Heart left ventricle (tissue), 16 donors: ENCODE measurements around the gene CAV1. TPM values are rescaled to one million over a fixed set of nuclear protein-coding genes. Genes with fewer than 3 reads are reported as not detected.

Source experiments
- ATAC-seq, 4 donors: fragments of 200-7000 bp; cut with Tn5 transposase; one replicate each; pipeline ENCODE4 v1.9.1; 2020 to 2022; ENCODE audit warnings: moderate library complexity in 4 of 4, mild to moderate bottlenecking in 3 of 4, moderate number of reproducible peaks in 1 of 4
- DNase-seq, 5 donors: peaks; one replicate each; pipeline ENCODE4 v3.0.0-alpha.2; 2020
- H3K27ac ChIP-seq, 12 donors: fragments of 200-600 bp; sonication (generic) in 4 of 12; one replicate each; pipeline versions ENCODE4 v1.5.0 to v1.8.0; 2016 to 2022; ENCODE audit warnings: mild to moderate bottlenecking in 2 of 12
- H3K27me3 ChIP-seq, 9 donors: fragments of 200-600 bp; sonication (generic) in 2 of 9; one replicate each; pipeline versions ENCODE4 v1.5.1 to v1.8.0; 2016 to 2022; ENCODE audit warnings: mild to moderate bottlenecking in 3 of 9
- H3K36me3 ChIP-seq, 9 donors: fragments of 200-600 bp; sonication (generic) in 2 of 9; one replicate each; pipeline versions ENCODE4 v1.5.0 to v1.8.0; 2018 to 2022; ENCODE audit warnings: mild to moderate bottlenecking in 2 of 9
- H3K4me1 ChIP-seq, 12 donors: fragments of 200-600 bp; sonication (generic) in 4 of 12; one replicate each; pipeline versions ENCODE4 v1.5.0 to v1.8.0; 2016 to 2022; ENCODE audit warnings: mild to moderate bottlenecking in 3 of 12
- H3K4me3 ChIP-seq, 12 donors: fragments of 200-600 bp; sonication (generic) in 4 of 12; one replicate each; pipeline versions ENCODE4 v1.5.0 to v1.8.0; 2017 to 2022; ENCODE audit warnings: mild to moderate bottlenecking in 9 of 12, moderate library complexity in 4 of 12
- H3K9me3 ChIP-seq, 12 donors: fragments of 200-600 bp; sonication (generic) in 4 of 12; one replicate each; pipeline versions ENCODE4 v1.5.0 to v1.8.0; 2016 to 2022; ENCODE audit warnings: mild to moderate bottlenecking in 1 of 12
- POLR2A ChIP-seq, 2 donors: fragments of 450-650 bp; IDR thresholded peaks; one replicate each; pipeline ENCODE4 v1.6.1; 2017; ENCODE audit warnings: antibody characterized with exemption in 2 of 2, mild to moderate bottlenecking in 2 of 2, moderate library complexity in 2 of 2
- WGBS, 4 donors: extraction: QIAGEN DNeasy Blood & Tissue Kit in 2 of 4; methylation state at CpG; one replicate each; pipeline versions ENCODE4 v1.1.5 to v1.1.7; 2013 to 2018; 5-methylcytosine and 5-hydroxymethylcytosine counted together
- intact Hi-C, 10 donors: fragments of 100-400 bp; cut with DNase I; formaldehyde crosslinking; loops; one replicate each; pipeline versions ENCODE4 v1.11.1 to v1.14.2; 2022
- polyA plus RNA-seq, 2 donors: library from polyadenylated mRNA; stranded (reverse); fragments of 200-250 nt; gene quantifications; one replicate each; pipeline ENCODE4 v1.2.3, GENCODE V29; 2013
- total RNA-seq, 9 donors: library from RNA; depleted of rRNA in 2 of 9; stranded (reverse); fragments of >200 nt in 2 of 9; fragmentation: NEBNext Ultra II Directional in 3 of 9; extraction: Animal tissue kit (Norgen Biotek cat#: 25700) in 3 of 9; gene quantifications; one replicate each; pipeline versions ENCODE4 v1.1.0 to v1.2.4, GENCODE V29; 2016 to 2023
- TF ChIP-seq, protein P1 (sequence below), 12 donors: fragments of 200-600 bp; sonication (generic) in 4 of 12; IDR thresholded peaks; one replicate each; pipeline versions ENCODE4 v1.5.0 to v1.8.0; 2018 to 2022; ENCODE audit warnings: antibody characterized with exemption in 12 of 12, mild to moderate bottlenecking in 5 of 12
- donor health status: ischemic (EF 13 %, LVEDD 7.1; RV severe dilation, severe dysfunction).
- donor health status: healthy with polysubstance abuse.
- donor health status: DM: no; HTN: yes; CAD: no.
- donor health status: DM: no; HTN: no; CAD: no.
- donor health status: ischemic (EF 25% LVEDD 6.9; RV normal size, moderate dysfunction).
- donor health status: ischemic (EF 25% LVEDD 5.7; RV mildly dilated, moderate dysfunction).
- donor health status: healthy.
- donor health status: DM: yes; HTN: yes; CAD: no.
- donor health status: ischemic (EF 35%, LVEDD 5.7; RV mildly dilated, moderate dysfunction).
- donor health status: nonischemic (EF 11% LVEDD 7.7; RV severe dilation, severe dysfunction).
- donor health status: DM: yes; HTN: yes; CAD: no.
- donor health status: PGD.
- donor health status: ischemic (EF 29% LVEDD 5.4; RV normal size, mild dysfunction).
- donor health status: nonischemic (EF 23%, LVEDD 6.1; RV moderate dilation, normal function).

The CAV1 gene
- total and polyA plus RNA-seq, 11 donors = 125 to 408 (median 281) TPM

DNA sequence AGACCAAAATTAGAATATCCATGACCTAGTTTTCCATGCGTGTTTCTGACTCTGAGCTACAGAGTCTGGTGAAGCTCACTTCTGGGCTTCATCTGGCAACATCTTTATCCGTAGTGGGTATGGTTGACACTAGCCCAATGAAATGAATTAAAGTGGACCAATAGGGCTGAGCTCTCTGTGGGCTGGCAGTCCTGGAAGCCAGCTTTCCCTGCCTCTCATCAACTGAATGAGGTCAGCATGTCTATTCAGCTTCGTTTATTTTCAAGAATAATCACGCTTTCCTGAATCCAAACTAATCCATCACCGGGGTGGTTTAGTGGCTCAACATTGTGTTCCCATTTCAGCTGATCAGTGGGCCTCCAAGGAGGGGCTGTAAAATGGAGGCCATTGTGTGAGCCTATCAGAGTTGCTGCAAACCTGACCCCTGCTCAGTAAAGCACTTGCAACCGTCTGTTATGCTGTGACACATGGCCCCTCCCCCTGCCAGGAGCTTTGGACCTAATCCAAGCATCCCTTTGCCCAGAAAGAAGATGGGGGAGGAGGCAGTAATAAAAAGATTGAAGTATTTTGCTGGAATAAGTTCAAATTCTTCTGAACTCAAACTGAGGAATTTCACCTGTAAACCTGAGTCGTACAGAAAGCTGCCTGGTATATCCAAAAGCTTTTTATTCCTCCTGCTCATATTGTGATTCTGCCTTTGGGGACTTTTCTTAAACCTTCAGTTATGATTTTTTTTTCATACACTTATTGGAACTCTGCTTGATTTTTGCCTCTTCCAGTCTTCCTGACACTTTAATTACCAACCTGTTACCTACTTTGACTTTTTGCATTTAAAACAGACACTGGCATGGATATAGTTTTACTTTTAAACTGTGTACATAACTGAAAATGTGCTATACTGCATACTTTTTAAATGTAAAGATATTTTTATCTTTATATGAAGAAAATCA is 35.5 kb downstream of the CAV1 start:
- DNase-seq = peak in 2 of 5 donors; percentile 20 to 43
- Histone ChIP-seq H3K4me1 (peaks cover 4 to 63% (median 40%) of the 10 kb centered on the region in 12 donors), H3K27ac (peak overlapping the region; percentile 55 to 82 (median 71)), H3K36me3 (peaks cover 0 to 55% (median 10%) of the 10 kb centered on the region in 9 donors), H3K9me3 (no peaks in the 10 kb centered on the region), H3K4me3 (no peak overlapping the region), H3K27me3 (no peaks in the 10 kb centered on the region)
- ATAC-seq = peak; percentile 79 to 93 (median 88)
- 41 to 48% (median 43%) methylated on average over 7 of the region's 7 CpGs for WGBS, 4 donors
- no peak for TF ChIP-seq POLR2A (IDR thresholded peaks at IDR 0.05)
- TF ChIP-seq, protein P1, sequence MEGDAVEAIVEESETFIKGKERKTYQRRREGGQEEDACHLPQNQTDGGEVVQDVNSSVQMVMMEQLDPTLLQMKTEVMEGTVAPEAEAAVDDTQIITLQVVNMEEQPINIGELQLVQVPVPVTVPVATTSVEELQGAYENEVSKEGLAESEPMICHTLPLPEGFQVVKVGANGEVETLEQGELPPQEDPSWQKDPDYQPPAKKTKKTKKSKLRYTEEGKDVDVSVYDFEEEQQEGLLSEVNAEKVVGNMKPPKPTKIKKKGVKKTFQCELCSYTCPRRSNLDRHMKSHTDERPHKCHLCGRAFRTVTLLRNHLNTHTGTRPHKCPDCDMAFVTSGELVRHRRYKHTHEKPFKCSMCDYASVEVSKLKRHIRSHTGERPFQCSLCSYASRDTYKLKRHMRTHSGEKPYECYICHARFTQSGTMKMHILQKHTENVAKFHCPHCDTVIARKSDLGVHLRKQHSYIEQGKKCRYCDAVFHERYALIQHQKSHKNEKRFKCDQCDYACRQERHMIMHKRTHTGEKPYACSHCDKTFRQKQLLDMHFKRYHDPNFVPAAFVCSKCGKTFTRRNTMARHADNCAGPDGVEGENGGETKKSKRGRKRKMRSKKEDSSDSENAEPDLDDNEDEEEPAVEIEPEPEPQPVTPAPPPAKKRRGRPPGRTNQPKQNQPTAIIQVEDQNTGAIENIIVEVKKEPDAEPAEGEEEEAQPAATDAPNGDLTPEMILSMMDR (IDR thresholded peaks at IDR 0.05) = no peak
- intact Hi-C loops = loop anchor here in 1 of 10 donors (1.0 kb wide), 1 partner anchor 32 kb away; no protein-coding TSS in a partner anchor

DNA sequence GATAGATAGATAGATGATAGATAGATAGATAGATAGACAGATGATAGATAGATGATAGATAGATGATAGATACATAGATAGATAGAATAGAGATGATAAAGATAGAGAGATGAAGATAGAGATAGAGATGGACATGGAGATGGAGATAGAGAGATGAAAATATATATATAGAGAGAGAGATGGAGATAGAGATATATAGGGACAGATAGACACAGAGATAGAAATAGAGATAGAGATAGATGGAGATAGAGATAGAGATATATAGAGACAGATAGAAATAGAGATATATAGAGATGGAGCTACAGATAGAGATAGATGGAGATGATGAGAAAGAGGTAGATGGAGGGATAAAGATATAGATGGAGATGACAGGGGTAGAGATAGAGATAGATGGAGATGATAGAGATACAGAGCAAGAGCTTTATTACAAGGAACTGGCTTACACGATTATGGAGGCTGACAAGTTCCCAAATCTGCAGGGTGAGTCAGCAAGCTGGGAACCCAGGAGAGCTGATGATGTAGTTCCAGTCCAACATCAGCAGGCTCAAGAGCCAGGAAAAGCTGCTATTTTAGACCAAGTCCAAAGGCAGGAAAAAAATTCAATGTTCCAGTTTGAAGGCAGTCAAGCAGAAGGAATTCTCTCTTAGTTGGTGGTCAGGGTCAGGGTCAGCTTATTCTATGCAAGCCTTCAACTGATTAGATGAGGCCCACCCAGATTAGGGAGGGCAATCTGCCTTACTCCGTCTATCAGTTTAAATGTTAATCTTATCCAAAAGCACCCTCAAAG is 37.1 kb downstream of the CAV1 start:
- Histone ChIP-seq H3K36me3 (peaks cover 0 to 41% (median 10%) of the 10 kb centered on the region in 9 donors), H3K4me1 (peaks cover 0 to 49% (median 29%) of the 10 kb centered on the region in 12 donors), H3K27me3 (no peaks in the 10 kb centered on the region), H3K9me3 (no peaks in the 10 kb centered on the region), H3K27ac (peak overlapping the region in 6 of 12 donors; percentile 3 to 48 (median 12)), H3K4me3 (no peak overlapping the region)
- TF ChIP-seq POLR2A (IDR thresholded peaks at IDR 0.05) = no peak
- TF ChIP-seq, protein P1 (IDR thresholded peaks at IDR 0.05) = no peak
- WGBS, 4 donors = 53 to 69% (median 63%) methylated on average over 2 of the region's 2 CpGs
- DNase-seq (peak in 1 of 5 donors; percentile 53), ATAC-seq (peak; percentile 27 to 62 (median 48))
- intact Hi-C loops = no loop called here

DNA sequence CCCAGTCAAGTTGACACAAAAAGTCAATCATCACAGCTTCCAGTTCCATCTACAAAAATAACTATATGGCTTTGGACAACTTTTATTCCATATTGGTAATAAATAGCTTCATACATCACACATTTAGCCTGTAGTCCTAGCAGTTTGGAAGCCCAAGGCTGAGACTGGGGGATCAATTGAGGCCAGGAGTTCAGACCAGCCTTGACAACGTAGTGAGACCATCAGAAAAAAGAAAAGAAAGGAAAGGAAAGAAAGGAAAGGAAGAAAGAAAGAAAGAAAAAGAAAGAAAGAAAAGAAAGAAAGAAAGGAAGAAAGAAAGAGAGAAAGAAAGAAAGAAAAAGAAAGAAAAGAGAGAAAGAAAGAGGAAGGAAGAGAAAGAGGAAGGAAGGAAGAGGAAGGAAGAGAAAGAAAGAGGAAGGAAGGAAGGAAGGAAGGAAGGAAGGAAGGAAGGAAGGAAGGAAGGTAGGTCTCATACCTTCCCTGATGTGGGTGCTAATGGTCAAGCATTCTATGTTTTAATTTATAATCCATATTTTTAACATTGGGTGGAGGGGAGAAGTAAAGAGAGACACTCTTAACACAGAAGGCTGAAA is 37.8 kb downstream of the CAV1 start:
- ATAC-seq (no peak), DNase-seq (no peak)
- intact Hi-C loops = no loop called here
- Histone ChIP-seq H3K27me3 (no peaks in the 10 kb centered on the region), H3K4me3 (no peak overlapping the region), H3K27ac (peak overlapping the region in 5 of 12 donors; percentile 3 to 48 (median 12)), H3K9me3 (no peaks in the 10 kb centered on the region), H3K36me3 (peaks cover 0 to 36% (median 10%) of the 10 kb centered on the region in 9 donors), H3K4me1 (peaks cover 0 to 42% (median 23%) of the 10 kb centered on the region in 12 donors)
- TF ChIP-seq POLR2A (IDR thresholded peaks at IDR 0.05) = no peak
- TF ChIP-seq, protein P1 (IDR thresholded peaks at IDR 0.05) = no peak
- 84 to 94% (median 88%) methylated on average over 1 of the region's 1 CpG for WGBS, 4 donors
